Hepatic stellate cell (primary cell): ENCODE results near the gene REXO5.
A peak's percentile ranks its signal among the peaks of the same experiment; 100 is the strongest.
"Not testable (repeated sequence)": the region's sequence is repeated elsewhere in the genome, so short reads cannot be mapped to it uniquely, and the experiment has no call there.

ENCODE experiments used
- DNase-seq: peaks from one replicate; pipeline ENCODE4 v3.0.0; 2011; ENCODE audit warnings: low spot score

Gene REXO5, protein sequence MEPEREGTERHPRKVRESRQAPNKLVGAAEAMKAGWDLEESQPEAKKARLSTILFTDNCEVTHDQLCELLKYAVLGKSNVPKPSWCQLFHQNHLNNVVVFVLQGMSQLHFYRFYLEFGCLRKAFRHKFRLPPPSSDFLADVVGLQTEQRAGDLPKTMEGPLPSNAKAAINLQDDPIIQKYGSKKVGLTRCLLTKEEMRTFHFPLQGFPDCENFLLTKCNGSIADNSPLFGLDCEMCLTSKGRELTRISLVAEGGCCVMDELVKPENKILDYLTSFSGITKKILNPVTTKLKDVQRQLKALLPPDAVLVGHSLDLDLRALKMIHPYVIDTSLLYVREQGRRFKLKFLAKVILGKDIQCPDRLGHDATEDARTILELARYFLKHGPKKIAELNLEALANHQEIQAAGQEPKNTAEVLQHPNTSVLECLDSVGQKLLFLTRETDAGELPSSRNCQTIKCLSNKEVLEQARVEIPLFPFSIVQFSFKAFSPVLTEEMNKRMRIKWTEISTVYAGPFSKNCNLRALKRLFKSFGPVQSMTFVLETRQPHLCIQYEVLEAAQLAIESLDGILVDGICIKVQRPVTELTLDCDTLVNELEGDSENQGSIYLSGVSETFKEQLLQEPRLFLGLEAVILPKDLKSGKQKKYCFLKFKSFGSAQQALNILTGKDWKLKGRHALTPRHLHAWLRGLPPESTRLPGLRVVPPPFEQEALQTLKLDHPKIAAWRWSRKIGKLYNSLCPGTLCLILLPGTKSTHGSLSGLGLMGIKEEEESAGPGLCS

DNA sequence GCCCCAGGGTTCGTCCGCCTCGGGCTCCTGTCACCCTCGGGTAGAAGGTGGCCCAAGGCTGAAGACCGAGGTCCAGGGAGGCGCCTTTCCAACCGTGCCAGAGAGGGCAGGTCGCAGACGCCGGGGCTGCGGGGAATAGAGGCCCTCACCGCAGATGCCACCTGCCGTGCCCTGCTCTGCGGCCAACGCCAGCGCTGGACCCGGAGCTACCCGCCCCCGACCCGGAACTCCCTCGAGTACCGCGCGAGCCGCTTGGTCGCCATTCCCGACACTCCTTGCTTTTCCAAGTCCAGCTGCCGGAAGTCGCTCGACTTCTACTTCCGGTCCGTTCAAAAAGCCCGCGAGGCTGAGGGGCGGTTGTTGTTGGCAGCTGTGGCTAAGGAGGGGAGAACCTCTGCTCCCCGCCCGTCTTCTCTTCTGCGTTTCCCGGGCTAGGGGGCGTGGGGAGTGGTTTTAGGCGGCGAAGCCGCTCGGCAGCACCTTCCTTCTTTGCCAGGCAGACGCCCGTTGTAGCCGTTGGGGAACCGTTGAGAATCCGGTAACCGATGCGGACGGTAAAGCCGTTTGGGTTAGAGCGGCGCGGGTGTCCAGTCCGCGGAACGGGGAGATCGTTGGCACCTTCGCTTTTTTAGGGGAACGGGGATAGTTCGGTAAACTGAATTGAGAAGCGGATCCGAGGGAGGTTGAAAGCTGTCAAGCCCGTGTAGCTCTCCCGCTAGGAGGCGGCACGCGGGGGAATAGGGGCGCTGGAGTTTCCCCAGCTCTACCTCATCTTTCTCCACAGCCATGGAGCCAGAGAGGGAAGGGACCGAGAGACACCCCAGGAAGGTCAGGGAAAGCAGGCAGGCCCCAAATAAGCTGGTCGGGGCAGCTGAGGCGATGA is at the start of gene REXO5, which contains the start of gene ERI2:
Gene REXO5 (plus strand): TSS at position 360 of the 883 bp plus-strand sequence. CDS start 427 bp downstream, at position 787.
Gene ERI2 (minus strand): TSS at position 305 of the 883 bp plus-strand sequence. CDS start 42 bp downstream, at position 263.
- peak; percentile 90 for DNase-seq

DNA sequence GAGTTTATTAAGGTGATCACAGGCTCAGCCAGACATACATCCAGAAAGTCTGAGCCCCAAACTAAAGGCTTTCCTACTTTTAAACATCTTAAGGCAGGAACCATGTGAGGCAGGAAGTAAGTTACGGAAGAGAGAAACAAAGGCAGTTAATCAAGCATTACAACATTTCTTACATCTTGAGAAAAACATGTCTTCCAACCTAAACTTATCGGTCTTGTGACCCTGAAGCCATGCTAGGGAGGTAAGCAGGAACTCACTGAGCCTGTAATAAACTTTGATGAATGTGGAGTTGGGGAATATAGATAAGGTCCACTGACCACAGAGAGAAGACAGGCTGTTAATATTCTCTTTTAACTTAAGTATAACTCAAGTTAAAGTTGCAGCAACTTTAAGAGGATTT is 46.0 kb upstream of the REXO5 start:
- no peak for DNase-seq

DNA sequence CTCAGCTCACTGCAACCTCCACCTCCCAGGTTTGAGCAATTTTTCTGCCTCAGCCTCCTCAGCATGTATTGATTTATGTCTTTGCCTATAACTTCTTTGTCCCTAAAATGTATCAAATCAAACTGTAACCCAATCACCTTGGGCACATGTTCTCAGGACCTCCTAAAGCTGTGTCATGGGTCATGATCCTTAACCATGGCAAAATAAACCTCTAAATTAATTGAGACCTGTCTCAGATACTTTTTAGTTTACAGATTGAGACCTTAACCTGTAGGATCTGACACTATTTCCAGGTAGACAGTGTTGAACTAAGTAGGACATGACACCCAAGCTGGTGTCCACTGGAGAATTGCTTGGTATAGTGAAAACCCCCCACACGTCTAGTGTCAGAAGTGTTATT is 45.2 kb upstream of the REXO5 start:
- DNase-seq, result no peak

DNA sequence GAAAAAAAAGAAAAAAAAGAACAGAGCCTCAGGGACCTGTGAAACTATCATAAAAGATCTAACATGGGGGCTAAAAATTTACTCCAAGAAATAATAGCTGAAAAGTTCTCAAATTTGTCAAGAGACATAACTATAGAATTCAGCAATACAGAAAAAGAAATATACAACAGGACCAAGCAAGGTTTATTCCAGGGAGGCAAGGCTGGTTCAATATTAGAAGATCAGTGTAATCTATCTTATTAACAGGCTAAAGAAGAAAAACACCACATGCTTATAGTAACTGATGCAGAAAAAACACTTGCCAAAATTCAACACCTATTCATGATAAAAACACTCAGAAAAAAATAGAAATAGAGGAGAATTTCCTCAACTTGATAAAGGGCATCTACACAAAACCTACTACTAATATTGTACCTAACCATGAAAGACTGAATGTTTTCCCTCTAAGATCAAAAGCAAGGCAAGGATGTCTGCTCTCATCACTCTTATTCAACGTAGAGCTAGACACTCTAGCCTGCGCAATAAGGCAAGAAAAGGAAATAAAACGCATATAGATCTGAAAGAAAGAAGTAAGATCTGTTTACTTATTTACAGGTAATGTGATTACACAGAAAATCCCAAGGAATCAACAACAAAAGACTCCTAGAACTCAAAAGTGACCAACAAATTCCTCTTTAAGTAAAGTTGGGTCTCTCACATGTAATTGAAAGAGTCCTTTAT is 43.8 kb upstream of the REXO5 start:
- no peak for DNase-seq

DNA sequence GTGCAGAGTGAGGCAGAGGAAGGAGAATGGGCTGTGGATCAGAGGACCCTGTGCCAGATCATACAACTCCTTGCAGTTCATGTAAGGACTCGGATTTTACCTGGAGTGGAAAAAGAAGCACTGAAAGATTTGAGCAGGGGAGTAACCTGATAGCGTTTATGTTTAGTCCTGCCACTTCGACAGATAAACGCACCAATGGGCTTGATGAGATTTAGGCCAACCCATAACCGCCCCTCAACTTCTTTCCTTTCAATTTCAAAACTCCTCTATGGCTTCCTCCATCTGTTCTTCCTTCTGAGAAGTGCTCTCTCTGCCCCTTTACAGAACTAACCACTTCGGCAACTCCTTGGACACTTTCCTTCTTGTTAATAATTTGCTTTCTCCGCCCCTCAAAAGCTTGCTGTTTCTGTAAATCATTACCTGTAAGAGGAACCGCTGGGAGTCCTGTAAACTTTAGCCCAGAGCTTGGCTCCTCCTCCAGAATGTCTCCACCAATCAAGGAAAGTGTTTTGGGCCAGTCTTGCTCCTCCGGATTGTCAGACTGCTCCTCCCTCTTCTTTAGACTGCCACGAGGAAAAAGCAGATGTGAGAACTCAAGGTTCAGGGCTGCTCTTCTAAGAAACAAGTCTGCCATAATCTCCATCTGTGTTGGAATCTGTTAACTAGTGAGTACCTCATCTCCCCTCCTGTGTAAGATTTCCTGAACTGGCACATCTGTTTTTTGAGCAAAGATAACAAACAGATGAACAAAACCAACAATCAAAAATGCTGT is 42.7 kb upstream of the REXO5 start, which contains the start of gene ACSM3:
Gene ACSM3 (plus strand): TSS at position 554 of the 772 bp plus-strand sequence. CDS start 6,021 bp downstream, outside the sequence.
- DNase-seq, result peak; percentile 67

DNA sequence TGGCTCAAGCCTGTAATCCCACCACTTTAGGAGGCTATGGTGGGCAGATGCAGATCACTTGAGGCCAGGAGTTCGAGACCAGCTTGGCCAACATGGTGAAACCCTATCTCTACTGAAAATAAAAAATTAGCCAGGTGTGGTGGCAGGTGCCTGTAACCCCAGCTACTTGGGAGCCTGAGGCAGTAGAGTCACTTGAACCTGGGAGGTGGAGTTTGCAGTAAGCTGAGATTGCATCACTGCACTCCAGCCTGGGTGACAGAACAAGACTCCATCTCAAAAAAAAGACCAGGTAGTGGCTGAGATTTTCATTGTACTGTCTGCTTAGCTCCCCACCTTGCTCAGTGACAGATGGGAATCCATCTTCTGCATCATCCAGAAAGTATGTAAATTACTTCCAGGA is 41.9 kb upstream of the REXO5 start:
- not testable (repeated sequence) for DNase-seq

DNA sequence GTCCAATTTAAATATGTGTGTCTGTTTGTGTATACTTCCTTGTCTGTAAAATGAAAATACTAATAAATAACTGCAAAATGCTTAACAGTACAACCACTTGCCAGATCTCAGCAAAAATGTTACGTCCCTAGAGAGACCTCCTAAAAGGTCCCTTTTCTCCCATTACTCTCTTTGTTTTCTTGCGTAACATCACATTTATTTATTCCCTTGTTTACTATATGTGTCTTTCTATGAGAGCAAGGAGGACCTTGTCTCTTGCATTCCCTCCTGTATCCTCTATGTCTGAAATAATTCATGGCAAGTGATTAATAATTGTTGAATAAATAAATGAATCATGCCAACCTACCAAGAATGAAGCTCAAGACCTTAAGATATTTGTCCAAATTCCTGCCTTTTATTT is 40.6 kb upstream of the REXO5 start:
- no peak for DNase-seq

DNA sequence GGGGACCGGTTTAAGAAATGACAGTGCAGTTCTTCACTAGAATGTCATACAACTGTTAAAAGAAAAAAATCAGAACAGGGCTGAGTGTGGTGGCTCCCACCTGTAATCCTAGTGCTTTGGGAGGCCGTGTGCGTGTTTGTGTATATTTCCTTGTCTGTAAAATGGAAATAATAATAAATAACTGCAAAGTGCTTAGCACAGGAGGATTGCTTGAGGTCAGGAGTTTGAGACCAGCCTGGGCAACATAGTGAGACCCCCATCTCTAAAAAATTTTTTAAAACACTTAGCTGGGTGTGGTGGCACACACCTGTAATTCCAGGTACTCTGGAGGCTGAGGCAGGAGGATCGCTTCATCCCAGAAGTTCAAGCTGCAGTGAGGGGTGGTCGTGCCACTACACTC is 40.0 kb upstream of the REXO5 start:
- no peak for DNase-seq

DNA sequence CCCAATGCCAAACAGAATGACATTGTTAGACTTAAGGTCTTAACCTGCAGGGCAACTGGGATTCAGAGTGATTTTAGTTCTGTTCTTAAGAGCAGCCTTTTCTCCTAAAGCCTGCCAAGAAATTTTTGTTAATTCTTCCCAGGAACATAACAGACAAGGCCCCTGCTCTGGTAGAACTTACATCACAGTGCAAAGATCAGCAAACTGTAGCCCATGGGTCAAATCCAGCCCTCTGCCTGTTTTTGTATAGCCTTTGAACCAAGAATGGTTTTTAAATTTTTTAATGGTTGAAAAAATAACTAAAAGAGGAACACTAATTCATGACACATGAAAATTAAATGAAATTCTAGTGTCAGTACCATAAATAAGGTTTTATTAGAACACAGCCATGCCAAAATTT is 38.8 kb upstream of the REXO5 start:
- DNase-seq, result no peak

DNA sequence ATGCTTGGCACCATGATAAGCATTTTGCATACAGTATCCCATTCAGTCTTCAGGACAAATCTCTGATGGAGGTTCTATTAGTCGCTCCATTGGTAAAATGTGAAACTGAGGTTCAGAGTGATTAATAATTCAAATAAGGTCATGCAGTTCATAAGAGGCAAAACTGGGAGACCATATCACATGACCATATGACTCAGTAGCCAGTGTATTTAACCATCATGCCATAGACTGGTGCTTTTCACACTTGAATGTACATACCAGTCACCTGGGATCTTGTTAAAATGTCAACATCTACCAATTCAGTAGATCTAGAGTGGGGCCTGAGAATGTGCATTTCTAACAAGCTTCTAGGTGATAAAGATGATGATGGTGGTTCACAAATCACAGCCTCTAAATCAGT is 38.2 kb upstream of the REXO5 start:
- DNase-seq, result no peak

DNA sequence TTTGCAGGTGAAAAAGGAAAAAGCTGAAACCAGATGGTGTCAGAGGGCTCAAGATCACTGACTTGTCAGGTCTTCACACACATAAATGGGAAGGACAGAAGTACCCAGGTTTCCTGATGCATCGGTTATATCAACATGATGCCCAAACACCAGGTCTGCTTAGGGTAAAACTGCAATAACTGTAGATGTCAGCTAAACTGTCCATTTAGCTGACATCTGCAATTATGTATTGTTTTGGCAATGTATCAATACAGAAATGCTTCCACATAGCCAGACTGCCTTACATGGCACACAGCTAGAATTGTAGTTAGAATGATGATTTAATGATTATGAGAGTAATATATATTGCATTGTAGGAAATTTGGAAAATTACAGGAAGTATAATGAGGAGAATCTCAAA is 37.5 kb upstream of the REXO5 start:
- no peak for DNase-seq

DNA sequence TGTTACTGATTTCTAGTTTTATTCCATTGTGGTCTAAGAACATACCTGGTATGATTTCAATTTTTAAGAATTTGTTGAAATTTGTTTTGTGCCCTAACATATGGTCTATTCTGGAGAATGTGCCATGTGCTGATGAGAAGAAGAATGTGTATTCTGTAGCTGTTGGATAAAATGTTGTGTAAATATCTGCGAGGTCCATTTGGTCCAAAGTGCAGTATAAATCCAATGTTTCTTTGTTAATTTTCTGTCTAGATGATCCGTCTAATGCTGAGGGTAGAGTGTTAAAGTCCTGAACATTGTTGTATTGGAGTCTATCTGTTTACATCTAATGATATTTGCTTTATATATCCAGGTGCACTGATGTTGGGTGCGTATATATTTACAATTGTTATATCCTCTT is 32.6 kb upstream of the REXO5 start:
- DNase-seq, result no peak

DNA sequence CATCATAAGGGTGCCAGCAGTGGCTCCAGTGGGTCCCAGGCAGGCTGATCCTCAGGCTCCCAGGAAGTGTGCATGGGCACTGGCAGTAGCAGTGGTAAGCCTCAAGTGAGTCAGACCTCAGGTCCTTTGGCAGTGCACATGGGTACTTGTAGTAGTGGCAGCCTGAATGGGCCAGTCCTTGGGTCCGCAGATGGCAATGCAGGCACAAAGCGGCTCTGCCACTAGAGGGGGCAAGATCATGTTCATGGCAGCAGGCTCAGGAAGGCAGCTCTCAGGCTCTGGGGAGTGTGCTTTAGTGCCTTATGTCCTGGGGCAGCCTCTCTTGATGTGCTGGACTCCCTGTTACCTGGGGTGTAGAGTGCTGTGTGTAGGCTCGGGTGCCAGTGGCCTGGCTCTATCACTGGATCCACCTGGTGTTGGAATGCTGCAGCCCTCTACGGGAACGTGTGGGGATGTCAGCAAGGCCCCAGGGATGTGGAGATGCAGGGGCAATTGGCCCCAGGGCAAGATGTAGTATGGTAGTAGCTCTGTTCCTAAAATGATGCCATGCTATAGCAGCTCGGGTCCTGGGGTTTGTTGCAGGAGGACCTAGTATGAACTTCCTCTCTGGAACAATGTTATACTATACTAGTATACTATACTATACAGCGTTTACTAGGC is 31.5 kb upstream of the REXO5 start:
- peak; percentile 36 for DNase-seq

DNA sequence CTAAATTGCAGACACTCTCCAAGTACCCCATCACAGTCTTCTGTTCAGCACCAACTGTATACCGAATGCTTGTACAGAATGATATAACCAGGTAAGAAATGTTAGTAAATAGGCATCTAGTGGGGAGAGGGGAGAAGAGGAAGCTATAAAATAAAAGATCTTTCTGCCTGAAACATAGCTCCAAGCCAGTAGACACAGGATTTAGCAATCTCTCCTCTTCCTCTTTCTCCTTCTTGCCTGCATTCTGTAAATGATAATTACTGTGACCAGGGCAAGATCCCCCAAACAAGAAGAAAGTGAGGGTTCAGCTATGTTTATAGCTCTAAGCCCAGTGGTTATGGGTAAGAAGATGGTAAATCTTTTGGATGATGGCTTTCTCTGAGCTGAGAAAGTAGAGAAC is 24.6 kb upstream of the REXO5 start:
- no peak for DNase-seq

DNA sequence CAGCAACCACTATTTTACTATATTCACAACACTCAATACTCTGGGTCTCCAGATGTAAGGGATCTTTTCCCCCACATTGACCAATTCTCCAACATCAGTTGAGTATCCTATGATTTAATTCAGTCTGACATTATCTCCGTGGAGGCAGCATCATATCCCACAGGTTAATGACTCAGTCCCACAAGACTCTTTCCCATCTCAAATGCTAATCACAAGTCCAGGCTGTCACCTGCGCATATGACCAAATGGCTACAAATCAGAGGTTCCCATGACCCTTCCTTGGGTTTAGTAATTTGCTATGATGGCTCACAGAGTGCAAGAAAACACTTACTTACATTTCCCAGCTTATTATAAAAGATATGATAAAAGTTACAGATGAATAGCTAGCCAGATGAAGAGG is 23.9 kb upstream of the REXO5 start:
- no peak for DNase-seq

DNA sequence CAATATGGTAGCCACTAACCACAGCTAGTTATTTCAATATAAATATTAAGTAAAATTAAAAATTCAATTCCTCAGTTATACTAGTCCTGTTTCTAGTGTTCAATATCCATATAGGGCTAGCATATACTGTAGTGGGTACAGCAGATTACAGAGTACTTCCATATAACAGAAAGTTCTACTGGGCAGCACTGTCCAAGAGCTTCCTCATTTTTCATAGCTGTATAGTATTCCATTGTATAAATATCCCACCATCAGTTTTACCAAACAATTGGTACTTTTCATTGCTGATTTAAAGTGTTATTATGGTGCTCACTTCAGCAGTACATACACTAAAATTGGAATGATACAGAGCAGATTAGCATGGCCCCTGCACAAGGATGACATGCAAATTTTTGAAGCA is 22.1 kb upstream of the REXO5 start:
- DNase-seq, result no peak

DNA sequence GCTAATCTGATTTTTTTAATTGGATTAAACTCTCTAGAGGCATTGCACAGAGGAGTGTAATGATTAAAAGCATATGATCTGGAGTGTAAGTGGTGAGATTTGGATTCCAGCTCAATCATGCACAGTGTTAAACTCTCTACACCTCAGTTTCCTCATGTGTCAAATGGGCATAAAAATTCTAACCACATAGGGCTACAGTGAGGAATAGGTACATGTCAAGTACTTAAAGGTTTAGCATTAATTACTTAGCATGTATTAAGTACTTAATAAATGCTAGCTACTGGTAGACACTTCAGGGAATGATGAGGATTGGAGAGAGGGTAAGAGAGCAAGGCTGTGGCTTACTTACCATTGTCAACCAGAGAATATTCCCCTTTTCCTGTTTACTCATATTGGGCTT is 17.2 kb upstream of the REXO5 start:
- DNase-seq, result no peak

DNA sequence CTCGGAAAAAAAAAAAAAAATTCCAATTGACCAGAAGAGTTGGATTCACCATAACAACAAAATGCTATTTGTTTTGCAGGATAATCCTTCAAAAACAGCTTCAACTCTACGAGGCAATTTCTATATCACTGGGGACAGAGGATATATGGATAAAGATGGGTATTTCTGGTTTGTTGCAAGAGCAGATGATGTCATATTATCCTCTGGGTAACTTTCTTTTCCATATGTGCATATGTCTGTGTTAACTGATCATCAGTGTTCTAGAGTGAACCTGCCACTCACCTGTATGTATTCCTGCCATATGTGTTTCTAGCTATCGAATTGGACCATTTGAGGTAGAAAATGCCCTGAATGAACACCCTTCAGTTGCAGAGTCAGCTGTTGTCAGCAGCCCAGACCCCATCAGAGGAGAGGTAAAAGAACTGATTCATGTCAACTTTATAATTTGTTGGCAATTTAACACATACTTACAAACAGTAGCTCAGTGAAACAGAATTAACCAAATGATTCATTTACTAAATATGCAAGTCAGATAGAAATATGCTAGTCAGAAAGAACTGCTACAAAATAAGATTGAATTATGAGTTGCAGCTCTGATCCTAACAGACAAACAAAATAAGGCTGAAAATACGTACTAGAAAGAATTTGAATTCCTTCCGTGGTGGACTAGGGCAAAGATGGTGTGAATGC is 14.3 kb upstream of the REXO5 start:
- no peak for DNase-seq

DNA sequence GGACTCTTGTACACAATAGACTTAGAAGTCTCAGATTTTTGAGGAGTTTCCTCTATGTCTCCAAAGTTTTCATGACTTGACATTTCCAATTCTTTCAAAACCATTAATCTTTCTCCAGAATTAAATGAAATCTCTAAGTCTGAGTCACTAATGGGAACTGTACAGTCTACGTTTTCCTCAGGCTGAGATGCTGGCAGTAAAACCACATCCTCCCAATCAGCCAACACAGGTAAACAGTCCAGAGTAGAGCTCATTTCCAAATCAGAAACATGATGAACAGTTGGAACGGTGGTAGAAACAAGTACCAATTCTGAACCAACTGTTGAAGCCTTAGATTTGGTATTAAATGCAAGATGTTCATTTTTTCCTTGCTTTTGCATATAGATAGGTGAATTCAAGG is 8.0 kb upstream of the REXO5 start:
- no peak for DNase-seq

DNA sequence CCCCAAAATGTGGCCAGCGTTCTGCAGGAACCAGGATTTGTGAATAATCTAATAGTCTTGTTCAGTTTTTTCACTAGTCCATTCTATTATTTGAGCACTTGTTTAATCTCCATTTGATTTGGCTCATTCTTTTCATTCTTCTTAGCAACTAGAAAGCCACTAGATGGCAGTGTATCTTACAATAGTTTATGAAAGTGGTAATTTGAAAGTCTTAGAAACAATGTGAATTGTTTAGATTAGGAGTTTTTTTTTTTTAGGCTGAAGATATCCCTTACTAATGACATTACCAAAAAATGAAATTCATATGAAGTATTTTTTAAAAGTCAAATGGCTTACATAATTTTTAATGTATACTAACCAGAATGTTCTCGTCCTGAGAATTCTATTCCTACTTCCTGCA is 6.7 kb upstream of the REXO5 start:
- DNase-seq, result no peak
